ENCODE data around the gene TGFBRAP1. TPM values are rescaled to one million over a fixed set of nuclear protein-coding genes. Genes with fewer than 3 reads are reported as not detected.

The TGFBRAP1 gene
- 19.7 and 20.0 TPM in 2 replicates for total RNA-seq
- long read RNA-seq, full-length matches to known transcripts, result 11 of 26 reads
- long read RNA-seq, partial matches to known transcripts, result 8 of 26 reads
- long read RNA-seq, other reads (novel, unspliced or antisense), result 7 of 26 reads

GRCh38 chr2:105329561-105330495, at the start of gene TGFBRAP1:
TGFBRAP1 (minus strand) TSS chr2:105329735; CDS start chr2:105308301, 21,434 bp downstream.
- peak; percentile 37 for DNase-seq (ENCODE audit: low spot score, unreplicated experiment)
- H3K27ac Mint-ChIP-seq, result peak within 1 kb of the TSS; percentile 98
- no peaks in the 10 kb centered on the region for H3K36me3 Mint-ChIP-seq (ENCODE audit: insufficient read depth)
- no peaks in the 10 kb centered on the region for H3K27me3 Mint-ChIP-seq
- H3K4me3 Mint-ChIP-seq (ENCODE audit: low read depth), result peak within 1 kb of the TSS; percentile 93
- peaks cover 11% of the 10 kb centered on the region for H3K4me1 Mint-ChIP-seq (ENCODE audit: low read depth)
- TF ChIP-seq, protein P1, sequence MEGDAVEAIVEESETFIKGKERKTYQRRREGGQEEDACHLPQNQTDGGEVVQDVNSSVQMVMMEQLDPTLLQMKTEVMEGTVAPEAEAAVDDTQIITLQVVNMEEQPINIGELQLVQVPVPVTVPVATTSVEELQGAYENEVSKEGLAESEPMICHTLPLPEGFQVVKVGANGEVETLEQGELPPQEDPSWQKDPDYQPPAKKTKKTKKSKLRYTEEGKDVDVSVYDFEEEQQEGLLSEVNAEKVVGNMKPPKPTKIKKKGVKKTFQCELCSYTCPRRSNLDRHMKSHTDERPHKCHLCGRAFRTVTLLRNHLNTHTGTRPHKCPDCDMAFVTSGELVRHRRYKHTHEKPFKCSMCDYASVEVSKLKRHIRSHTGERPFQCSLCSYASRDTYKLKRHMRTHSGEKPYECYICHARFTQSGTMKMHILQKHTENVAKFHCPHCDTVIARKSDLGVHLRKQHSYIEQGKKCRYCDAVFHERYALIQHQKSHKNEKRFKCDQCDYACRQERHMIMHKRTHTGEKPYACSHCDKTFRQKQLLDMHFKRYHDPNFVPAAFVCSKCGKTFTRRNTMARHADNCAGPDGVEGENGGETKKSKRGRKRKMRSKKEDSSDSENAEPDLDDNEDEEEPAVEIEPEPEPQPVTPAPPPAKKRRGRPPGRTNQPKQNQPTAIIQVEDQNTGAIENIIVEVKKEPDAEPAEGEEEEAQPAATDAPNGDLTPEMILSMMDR (IDR thresholded peaks at IDR 0.05; ENCODE audit: unreplicated experiment), result peak; percentile 15
- H3K9me3 Mint-ChIP-seq (ENCODE audit: low read depth), result no peaks in the 10 kb centered on the region

- no peak for DNase-seq (ENCODE audit: low spot score, unreplicated experiment)
- no peak overlapping the region for H3K27ac Mint-ChIP-seq
- no peak overlapping the region for H3K4me3 Mint-ChIP-seq (ENCODE audit: low read depth)
- peaks cover 2% of the 10 kb centered on the region for H3K4me1 Mint-ChIP-seq (ENCODE audit: low read depth)
- H3K9me3 Mint-ChIP-seq (ENCODE audit: low read depth), result no peaks in the 10 kb centered on the region
- H3K36me3 Mint-ChIP-seq (ENCODE audit: insufficient read depth), result no peaks in the 10 kb centered on the region
- H3K27me3 Mint-ChIP-seq, result no peaks in the 10 kb centered on the region
- TF ChIP-seq, protein P1 (IDR thresholded peaks at IDR 0.05; ENCODE audit: unreplicated experiment), result no peak
These were observed 49.4 kb upstream of the TGFBRAP1 start for GRCh38 chr2:105378921-105379383.

- Mint-ChIP-seq H3K27ac (no peak overlapping the region), H3K36me3 (ENCODE audit: insufficient read depth) (no peaks in the 10 kb centered on the region)
These were observed 48.8 kb upstream of the TGFBRAP1 start for GRCh38 chr2:105378276-105378840.

DNA sequence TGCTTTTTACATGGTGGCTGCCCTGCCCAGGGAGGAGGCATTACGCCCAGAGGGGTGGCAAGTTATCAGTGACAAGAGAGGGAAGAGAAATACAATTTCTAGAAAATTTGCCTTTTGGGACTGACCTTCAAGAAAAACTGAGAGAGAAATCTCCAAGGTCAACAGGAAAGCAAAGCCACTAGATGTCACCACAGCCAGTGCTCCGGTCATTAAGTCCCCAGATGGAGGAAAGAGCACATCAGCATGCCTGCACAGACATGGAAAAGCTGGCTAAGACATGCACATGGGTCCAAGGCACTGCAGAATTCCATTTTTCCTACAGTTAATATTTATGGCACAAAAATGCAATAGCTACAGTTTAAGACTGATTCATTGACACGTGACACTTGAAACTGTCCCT, 48.3 kb upstream of the TGFBRAP1 start:
- DNase-seq (ENCODE audit: low spot score, unreplicated experiment), result no peak
- Mint-ChIP-seq H3K4me3 (ENCODE audit: low read depth) (no peak overlapping the region), H3K4me1 (ENCODE audit: low read depth) (peaks cover 2% of the 10 kb centered on the region), H3K36me3 (ENCODE audit: insufficient read depth) (no peaks in the 10 kb centered on the region), H3K27ac (no peak overlapping the region), H3K27me3 (no peaks in the 10 kb centered on the region), H3K9me3 (ENCODE audit: low read depth) (no peaks in the 10 kb centered on the region)
- TF ChIP-seq, protein P1 (IDR thresholded peaks at IDR 0.05; ENCODE audit: unreplicated experiment), result peak; percentile 10

More at GRCh38 chr2:105378276-105378840, 48.8 kb upstream of the TGFBRAP1 start:
- no peak for DNase-seq (ENCODE audit: low spot score, unreplicated experiment)
- Mint-ChIP-seq H3K4me3 (ENCODE audit: low read depth) (no peak overlapping the region), H3K9me3 (ENCODE audit: low read depth) (no peaks in the 10 kb centered on the region), H3K4me1 (ENCODE audit: low read depth) (peaks cover 2% of the 10 kb centered on the region), H3K27me3 (no peaks in the 10 kb centered on the region)
- TF ChIP-seq, protein P1 (IDR thresholded peaks at IDR 0.05; ENCODE audit: unreplicated experiment), result no peak

DNA sequence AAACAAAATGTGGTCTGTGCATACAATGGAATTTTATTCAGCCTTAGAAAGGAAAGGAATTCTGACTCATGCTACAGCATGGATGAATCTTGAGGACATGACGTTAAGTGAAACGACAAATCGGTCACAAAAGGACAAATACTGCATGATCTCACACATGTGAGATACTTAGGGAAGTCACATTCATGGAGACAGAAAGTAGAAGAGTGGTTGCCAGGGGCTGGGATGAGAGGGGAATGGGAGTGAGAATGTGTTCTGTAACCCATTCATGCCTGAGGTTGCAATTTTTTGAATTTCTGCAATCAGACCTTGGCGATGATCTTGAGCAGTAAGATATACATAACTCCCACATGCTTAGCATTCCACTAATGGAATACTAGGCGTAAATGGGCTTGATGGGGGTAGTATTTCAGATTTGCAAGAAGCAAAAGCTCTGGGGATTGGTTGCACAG, 47.3 kb upstream of the TGFBRAP1 start:
- Mint-ChIP-seq H3K27ac (no peak overlapping the region), H3K4me1 (ENCODE audit: low read depth) (peaks cover 2% of the 10 kb centered on the region), H3K9me3 (ENCODE audit: low read depth) (no peaks in the 10 kb centered on the region), H3K36me3 (ENCODE audit: insufficient read depth) (no peaks in the 10 kb centered on the region), H3K4me3 (ENCODE audit: low read depth) (no peak overlapping the region), H3K27me3 (no peaks in the 10 kb centered on the region)
- no peak for DNase-seq (ENCODE audit: low spot score, unreplicated experiment)
- TF ChIP-seq, protein P1 (IDR thresholded peaks at IDR 0.05; ENCODE audit: unreplicated experiment), result no peak
